ENCODE data around the gene COL7A1.

DNA sequence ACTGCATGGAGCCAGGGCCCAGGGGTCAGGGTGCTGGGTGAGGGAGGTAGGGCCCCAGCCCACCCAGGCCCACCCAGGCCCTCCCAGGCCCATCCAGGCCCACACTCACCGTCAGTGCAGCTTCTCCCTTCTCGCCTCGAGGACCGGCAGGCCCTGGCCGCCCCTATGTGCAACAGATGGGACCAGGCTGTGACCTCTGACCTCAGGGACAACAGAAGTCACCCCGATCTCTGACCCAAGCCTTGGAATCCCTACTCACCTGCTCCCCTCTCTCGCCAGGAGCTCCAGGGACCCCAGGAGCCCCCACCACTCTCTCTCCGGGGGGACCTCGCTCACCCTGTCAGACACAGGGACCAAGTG lies 28.7 kb downstream of the COL7A1 start:
- TF ChIP-seq, protein P1, sequence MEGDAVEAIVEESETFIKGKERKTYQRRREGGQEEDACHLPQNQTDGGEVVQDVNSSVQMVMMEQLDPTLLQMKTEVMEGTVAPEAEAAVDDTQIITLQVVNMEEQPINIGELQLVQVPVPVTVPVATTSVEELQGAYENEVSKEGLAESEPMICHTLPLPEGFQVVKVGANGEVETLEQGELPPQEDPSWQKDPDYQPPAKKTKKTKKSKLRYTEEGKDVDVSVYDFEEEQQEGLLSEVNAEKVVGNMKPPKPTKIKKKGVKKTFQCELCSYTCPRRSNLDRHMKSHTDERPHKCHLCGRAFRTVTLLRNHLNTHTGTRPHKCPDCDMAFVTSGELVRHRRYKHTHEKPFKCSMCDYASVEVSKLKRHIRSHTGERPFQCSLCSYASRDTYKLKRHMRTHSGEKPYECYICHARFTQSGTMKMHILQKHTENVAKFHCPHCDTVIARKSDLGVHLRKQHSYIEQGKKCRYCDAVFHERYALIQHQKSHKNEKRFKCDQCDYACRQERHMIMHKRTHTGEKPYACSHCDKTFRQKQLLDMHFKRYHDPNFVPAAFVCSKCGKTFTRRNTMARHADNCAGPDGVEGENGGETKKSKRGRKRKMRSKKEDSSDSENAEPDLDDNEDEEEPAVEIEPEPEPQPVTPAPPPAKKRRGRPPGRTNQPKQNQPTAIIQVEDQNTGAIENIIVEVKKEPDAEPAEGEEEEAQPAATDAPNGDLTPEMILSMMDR (IDR thresholded peaks at IDR 0.05), result no peak
- TF ChIP-seq POLR2A (IDR thresholded peaks at IDR 0.05), result no peak
